HCT116 (cell line): ENCODE results near the gene PRSS53. TPM values are rescaled to one million over a fixed set of nuclear protein-coding genes. Genes with fewer than 3 reads are reported as not detected.
A peak's percentile ranks its signal among the peaks of the same experiment; 100 is the strongest.

Experiments used
- ATAC-seq: fragments of 200-7000 bp; cut with Tn5 transposase; 2 replicates; pipeline ENCODE4 v1.9.1; 2020; ENCODE audit warnings: mild to moderate bottlenecking, moderate library complexity
- BruUV-seq: library from RNA; stranded (reverse); fragments of 400-500 nt; replicated peaks from 2 replicates; lab custom pipeline; 2021; lab: Mats Ljungman, UMichigan
- CTCF ChIA-PET: fragments of 300-600 bp; sonication (Branson Sonifier 250); formaldehyde crosslinking; loops from one replicate; lab custom pipeline; 2021; ENCODE audit warnings: antibody characterized with exemption; lab: Charles Lee
- POLR2A ChIA-PET: fragments of 300-600, 350-600 bp; sonication (Branson Sonifier 250); formaldehyde crosslinking; loops from one replicate; lab custom pipeline; 2021; ENCODE audit warnings: antibody characterized with exemption; lab: Charles Lee
- RAD21 ChIA-PET, 2 experiments: fragments of 300-600 bp; sonication (Branson Sonifier 250); formaldehyde crosslinking; loops; one replicate each; lab custom pipeline; 2023; ENCODE audit warnings: low total read pairs in 2 of 2; ENCODE audit not compliant: uncharacterized antibody in 2 of 2, unreplicated experiment in 2 of 2, low non-redundant PET in 1 of 2; lab: Charles Lee
- DNase-seq: peaks from one replicate; pipeline ENCODE4 v3.0.0-alpha.2; 2010; ENCODE audit warnings: low read depth, low spot score
- H2AFZ ChIP-seq: fragments of 200-600 bp; shearing (Covaris generic), sonication (generic); 2 replicates; pipeline ENCODE4 v1.6.1; 2017; ENCODE audit warnings: low read depth, mixed run types, mixed read lengths, antibody characterized with exemption, low read length; ENCODE audit not compliant: poor library complexity, severe bottlenecking
- H3K27ac ChIP-seq: 2 replicates; pipeline ENCODE4 v1.5.1; 2012; ENCODE audit warnings: low read depth, low read length
- H3K27me3 ChIP-seq: fragments of 200-600 bp; sonication (generic); 2 replicates; pipeline ENCODE4 v1.6.1; 2016; ENCODE audit warnings: mixed run types, low read length, mixed read lengths; ENCODE audit not compliant: insufficient read depth
- H3K36me3 ChIP-seq, 2 experiments: fragments of 200-500 bp in 1 of 2; fragments of 200-600 bp in 1 of 2; sonication (Bioruptor generic) in 1 of 2; sonication (generic) in 1 of 2; 2 replicates each; pipeline versions ENCODE4 v1.5.1 to v1.6.1; 2014 to 2016; ENCODE audit warnings: low read length in 2 of 2, inconsistent platforms in 1 of 2, mixed read lengths in 1 of 2, mixed run types in 1 of 2; ENCODE audit not compliant: insufficient read depth in 2 of 2, control insufficient read depth in 1 of 2
- H3K4me1 ChIP-seq, 2 experiments: fragments of 200-600 bp in 1 of 2; sonication (generic) in 1 of 2; 2 replicates each; pipeline versions ENCODE4 v1.5.1 to v1.6.1; 2012 to 2017; ENCODE audit warnings: low read length in 2 of 2, inconsistent platforms in 1 of 2, mild to moderate bottlenecking in 1 of 2, mixed read lengths in 1 of 2, mixed run types in 1 of 2, moderate library complexity in 1 of 2; ENCODE audit not compliant: insufficient read depth in 2 of 2, control insufficient read depth in 1 of 2
- H3K4me2 ChIP-seq: fragments of 200-600 bp; sonication (generic); 2 replicates; pipeline ENCODE4 v1.6.1; 2017; ENCODE audit warnings: mixed run types, low read length, mixed read lengths
- H3K4me3 ChIP-seq, 2 experiments: fragments of 200-600 bp in 1 of 2; sonication (generic) in 1 of 2; replicated peaks in 1 of 2; 2 replicates each; pipeline ENCODE4 v1.5.1; 2011 to 2016; ENCODE audit warnings: low read length in 2 of 2, control low read depth in 1 of 2, low read depth in 1 of 2, mild to moderate bottlenecking in 1 of 2, mixed read lengths in 1 of 2, mixed run types in 1 of 2
- H3K79me2 ChIP-seq: fragments of 200-600 bp; sonication (generic); 2 replicates; pipeline ENCODE4 v1.6.1; 2017; ENCODE audit warnings: mild to moderate bottlenecking, mixed run types, low read length, moderate library complexity, mixed read lengths; ENCODE audit not compliant: insufficient read depth
- H3K9ac ChIP-seq: fragments of 200-600 bp; sonication (generic); 2 replicates; pipeline ENCODE4 v1.6.1; 2016; ENCODE audit warnings: low read length, mixed read lengths
- H3K9me2 ChIP-seq: fragments of 200-600 bp; sonication (generic), shearing (Covaris generic); 2 replicates; pipeline ENCODE4 v1.6.1; 2017; ENCODE audit warnings: mixed run types, mild to moderate bottlenecking, moderate library complexity; ENCODE audit not compliant: insufficient read depth
- H3K9me3 ChIP-seq, 2 experiments: fragments of 200-500 bp in 1 of 2; fragments of 200-600 bp in 1 of 2; sonication (Bioruptor generic) in 1 of 2; sonication (generic) in 1 of 2; 2 replicates each; pipeline ENCODE4 v1.6.1; 2014 to 2017; ENCODE audit warnings: low read length in 2 of 2, mixed read lengths in 2 of 2, inconsistent platforms in 1 of 2, low read depth in 1 of 2, mild to moderate bottlenecking in 1 of 2, mixed run types in 1 of 2, moderate library complexity in 1 of 2; ENCODE audit not compliant: control insufficient read depth in 1 of 2, insufficient read depth in 1 of 2
- H4K20me1 ChIP-seq: fragments of 200-600 bp; sonication (generic), shearing (Covaris generic); 2 replicates; pipeline ENCODE4 v1.6.1; 2017; ENCODE audit warnings: mixed run types, mild to moderate bottlenecking, moderate library complexity; ENCODE audit not compliant: insufficient read depth
- CEBPB ChIP-seq: IDR thresholded peaks from 2 replicates; pipeline ENCODE4 v1.6.1; 2012; ENCODE audit warnings: low read depth
- CTCF ChIP-seq, 3 experiments: fragments of 200-600 bp in 1 of 3; sonication (generic) in 1 of 3; IDR thresholded peaks in 2 of 3; conservative IDR thresholded peaks in 1 of 3; 2 replicates each; pipeline ENCODE4 v1.5.1; 2012 to 2017; ENCODE audit warnings: low read depth in 2 of 3, low read length in 2 of 3, antibody characterized with exemption in 1 of 3, borderline replicate concordance in 1 of 3, control low read depth in 1 of 3, mild to moderate bottlenecking in 1 of 3, mixed read lengths in 1 of 3, mixed run types in 1 of 3, moderate library complexity in 1 of 3; ENCODE audit not compliant: insufficient read depth in 1 of 3
- EGR1 ChIP-seq: IDR thresholded peaks from 2 replicates; pipeline ENCODE4 v1.6.1; 2012; ENCODE audit warnings: low read depth
- ELF1 ChIP-seq: IDR thresholded peaks from 2 replicates; pipeline ENCODE4 v1.6.1; 2012; ENCODE audit warnings: low read depth, borderline replicate concordance
- EZH2phosphoT487 ChIP-seq: fragments of 200-600 bp; IDR thresholded peaks from 2 replicates; pipeline ENCODE4 v1.6.1; 2018; ENCODE audit warnings: antibody characterized with exemption, borderline replicate concordance
- MAX ChIP-seq: IDR thresholded peaks from 2 replicates; pipeline ENCODE4 v1.6.1; 2012
- POLR2A ChIP-seq: IDR thresholded peaks from 2 replicates; pipeline ENCODE4 v1.7.0; 2011; ENCODE audit warnings: borderline replicate concordance; ENCODE audit not compliant: insufficient read depth, insufficient read length; ENCODE audit errors: extremely low read depth
- RAD21 ChIP-seq: IDR thresholded peaks from 2 replicates; pipeline ENCODE4 v1.6.1; 2012; ENCODE audit warnings: low read depth, mild to moderate bottlenecking
- REST ChIP-seq: IDR thresholded peaks from 2 replicates; pipeline ENCODE4 v1.6.1; 2012; ENCODE audit warnings: low read depth
- SIN3A ChIP-seq: IDR thresholded peaks from 2 replicates; pipeline ENCODE4 v1.6.1; 2012; ENCODE audit warnings: low read depth
- SP1 ChIP-seq: IDR thresholded peaks from 2 replicates; pipeline ENCODE4 v1.6.1; 2012; ENCODE audit warnings: low read depth
- SRF ChIP-seq: IDR thresholded peaks from 2 replicates; pipeline ENCODE4 v1.6.1; 2012; ENCODE audit warnings: low read depth
- YY1 ChIP-seq: IDR thresholded peaks from 2 replicates; pipeline ENCODE4 v1.6.1; 2011; ENCODE audit warnings: low read length, low read depth, moderate library complexity, mild to moderate bottlenecking; ENCODE audit not compliant: insufficient replicate concordance; ENCODE audit errors: extremely low read depth
- ZFX ChIP-seq: fragments of 450-650 bp; IDR thresholded peaks from 2 replicates; pipeline ENCODE4 v1.6.1; 2017
- ZNF274 ChIP-seq: fragments of 200-500 bp; sonication (Bioruptor generic); IDR thresholded peaks from 2 replicates; pipeline ENCODE4 v1.6.1; 2014; ENCODE audit warnings: mild to moderate bottlenecking, low read depth, low read length, inconsistent platforms
- intact Hi-C: fragments of 100-400 bp; cut with micrococcal nuclease; formaldehyde crosslinking; loops from 2 replicates; pipeline ENCODE4 v1.10.0; 2022
- total RNA-seq: library from RNA; stranded (reverse); gene quantifications from one replicate; pipeline ENCODE4 v1.2.1, GENCODE V29; 2021; ENCODE audit not compliant: unreplicated experiment

Gene PRSS53
- total RNA-seq, 1 experiment from 2014 or later: 11.6 TPM

GRCh38 chr16:31063843-31064611, 24.7 kb downstream of the PRSS53 start:
- Histone ChIP-seq H3K9me2 (no peaks in the 10 kb centered on the region), H3K9me3 (no peaks in the 10 kb centered on the region), H3K9ac (no peak overlapping the region), H2AFZ (no peak overlapping the region), H3K4me1 (peaks cover 0 to 10% of the 10 kb centered on the region in 2 experiments; a peak in 2 of 4 replicates), H3K27me3 (no peaks in the 10 kb centered on the region), H3K4me2 (no peak overlapping the region), H3K4me3 (no peak overlapping the region), H3K36me3 (peaks cover 2 to 19% of the 10 kb centered on the region in 2 experiments; a peak in 2 of 4 replicates), H3K79me2 (peaks cover 44% of the 10 kb centered on the region), H4K20me1 (no peaks in the 10 kb centered on the region), H3K27ac (no peak overlapping the region)
- POLR2A ChIA-PET: no interaction called here
- ATAC-seq: no peak
- no peak for DNase-seq
- RAD21 ChIA-PET: no interaction called here
- no TSS peak for BruUV-seq
- TF ChIP-seq CEBPB (no peak), EGR1 (no peak), SIN3A (no peak)
- intact Hi-C loops: no loop called here
- CTCF ChIA-PET: no interaction called here

GRCh38 chr16:31063495-31063842, 25.3 kb downstream of the PRSS53 start:
- peaks cover 38% of the 10 kb centered on the region for H3K79me2 ChIP-seq
- RAD21 ChIA-PET: no interaction called here
- TF ChIP-seq SP1: no peak
- TF ChIP-seq CTCF (IDR thresholded peaks at IDR 0.05 in 2 of 3, conservative IDR thresholded peaks at IDR 0.05 in 1 of 3; ENCODE audit: borderline replicate concordance in 1 of 3, insufficient read depth in 1 of 3, low read depth in 2 of 3, low read length in 2 of 3): no peak
- no peak for TF ChIP-seq ZNF274
- no peak for TF ChIP-seq RAD21
- TF ChIP-seq SRF: no peak
- no peak for TF ChIP-seq MAX
- TF ChIP-seq REST: no peak
- no peak for TF ChIP-seq ELF1
- TF ChIP-seq ZFX: no peak
- TF ChIP-seq EZH2phosphoT487: no peak
- no peak for TF ChIP-seq SIN3A
- TF ChIP-seq YY1: no peak
- TF ChIP-seq POLR2A: no peak

More at GRCh38 chr16:31063495-31063842, 25.3 kb downstream of the PRSS53 start:
- DNase-seq: no peak
- Histone ChIP-seq H3K9ac (no peak overlapping the region), H3K4me3 (no peak overlapping the region), H3K27me3 (no peaks in the 10 kb centered on the region), H3K4me1 (peaks cover 0 to 10% of the 10 kb centered on the region in 2 experiments; a peak in 2 of 4 replicates), H3K9me2 (no peaks in the 10 kb centered on the region), H3K27ac (no peak overlapping the region), H3K36me3 (peaks cover 2 to 19% of the 10 kb centered on the region in 2 experiments; a peak in 2 of 4 replicates), H3K4me2 (no peak overlapping the region), H4K20me1 (no peaks in the 10 kb centered on the region), H2AFZ (no peak overlapping the region), H3K9me3 (no peaks in the 10 kb centered on the region)
- POLR2A ChIA-PET: no interaction called here
- BruUV-seq: no TSS peak
- intact Hi-C loops: no loop called here
- CTCF ChIA-PET: no interaction called here
- ATAC-seq: peak; percentile 44; the same call in 1 of the 2 replicates
